Breast epithelium (tissue), 3 donors: Measurements from ENCODE around the gene CDK14.

Experiments
- POLR2A ChIP-seq: fragments of 450-650 bp; IDR thresholded peaks from one replicate; pipeline ENCODE4 v1.6.1; 2016; ENCODE audit warnings: antibody characterized with exemption, mild to moderate bottlenecking, moderate library complexity
- POLR2AphosphoS5 ChIP-seq, 3 donors: sonication (generic); formaldehyde crosslinking; IDR thresholded peaks; one replicate each; pipeline ENCODE4 v1.6.1; 2017; ENCODE audit warnings: antibody characterized with exemption in 3 of 3
- TF ChIP-seq, protein P1 (sequence below), 3 donors: fragments of 450-650 bp; IDR thresholded peaks; one replicate each; pipeline ENCODE4 v1.5.1; 2016 to 2017; ENCODE audit warnings: antibody characterized with exemption in 3 of 3, mild to moderate bottlenecking in 3 of 3, moderate library complexity in 3 of 3

DNA sequence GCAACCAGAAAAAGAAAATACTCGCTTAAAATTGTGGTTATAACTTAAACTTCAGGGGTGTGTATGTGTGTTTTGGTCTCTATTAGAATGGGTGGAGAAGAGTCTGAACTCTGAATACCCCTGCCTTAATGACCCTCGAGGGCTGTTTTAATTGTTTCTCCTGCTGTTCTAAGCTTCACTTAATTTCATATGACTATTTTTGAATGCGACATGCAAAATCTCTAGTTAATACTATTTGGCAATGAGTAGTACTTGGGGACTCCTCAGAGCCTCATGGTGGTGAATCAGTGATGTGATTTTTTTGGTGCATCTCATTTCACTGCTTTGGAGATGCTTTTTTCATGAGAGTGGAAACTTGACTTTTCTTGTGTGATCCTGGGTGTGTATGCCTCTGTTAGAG lies 178.6 kb downstream of the CDK14 start:
- TF ChIP-seq POLR2A (no peak), POLR2AphosphoS5 (IDR thresholded peaks at IDR 0.05) (no peak)
- TF ChIP-seq, protein P1, sequence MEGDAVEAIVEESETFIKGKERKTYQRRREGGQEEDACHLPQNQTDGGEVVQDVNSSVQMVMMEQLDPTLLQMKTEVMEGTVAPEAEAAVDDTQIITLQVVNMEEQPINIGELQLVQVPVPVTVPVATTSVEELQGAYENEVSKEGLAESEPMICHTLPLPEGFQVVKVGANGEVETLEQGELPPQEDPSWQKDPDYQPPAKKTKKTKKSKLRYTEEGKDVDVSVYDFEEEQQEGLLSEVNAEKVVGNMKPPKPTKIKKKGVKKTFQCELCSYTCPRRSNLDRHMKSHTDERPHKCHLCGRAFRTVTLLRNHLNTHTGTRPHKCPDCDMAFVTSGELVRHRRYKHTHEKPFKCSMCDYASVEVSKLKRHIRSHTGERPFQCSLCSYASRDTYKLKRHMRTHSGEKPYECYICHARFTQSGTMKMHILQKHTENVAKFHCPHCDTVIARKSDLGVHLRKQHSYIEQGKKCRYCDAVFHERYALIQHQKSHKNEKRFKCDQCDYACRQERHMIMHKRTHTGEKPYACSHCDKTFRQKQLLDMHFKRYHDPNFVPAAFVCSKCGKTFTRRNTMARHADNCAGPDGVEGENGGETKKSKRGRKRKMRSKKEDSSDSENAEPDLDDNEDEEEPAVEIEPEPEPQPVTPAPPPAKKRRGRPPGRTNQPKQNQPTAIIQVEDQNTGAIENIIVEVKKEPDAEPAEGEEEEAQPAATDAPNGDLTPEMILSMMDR (IDR thresholded peaks at IDR 0.05), result no peak
